Measurements from ENCODE around the gene SMIM38. TPM values are rescaled to one million over a fixed set of nuclear protein-coding genes. Genes with fewer than 3 reads are reported as not detected.

Gene SMIM38
- total and polyA plus RNA-seq, 9 of the 15 experiments (the other 6 are each of a cell fraction or from before 2014, with no cell fraction given), result 0.07 to 1.2 (median 0.21) TPM; not detected in 2

- TF ChIP-seq ZNF639 (CRISPR knock-in tag; conservative IDR thresholded peaks at IDR 0.05 in 1 of 2, IDR thresholded peaks at IDR 0.05 in 1 of 2), result no peak
- no peak for TF ChIP-seq BRF1 (IDR thresholded peaks at IDR 0.05; ENCODE audit: borderline replicate concordance, extremely low read depth, insufficient read length)
- TF ChIP-seq NCOA6 (IDR thresholded peaks at IDR 0.05), result no peak
- no peak for TF ChIP-seq TEAD1 (CRISPR knock-in tag; IDR thresholded peaks at IDR 0.05)
- no peak for TF ChIP-seq ZBTB1 (CRISPR knock-in tag; IDR thresholded peaks at IDR 0.05; ENCODE audit: borderline replicate concordance, low read depth)
- no peak for TF ChIP-seq ZNF707 (CRISPR knock-in tag; conservative IDR thresholded peaks at IDR 0.05)
- TF ChIP-seq JUN (IDR thresholded peaks at IDR 0.05; ENCODE audit: borderline replicate concordance, low read depth, low read length), result no peak
- no peak for TF ChIP-seq JUN (CRISPR knock-in tag; IDR thresholded peaks at IDR 0.05; ENCODE audit: borderline replicate concordance)
- peak; percentile 62 for TF ChIP-seq MEIS2 (IDR thresholded peaks at IDR 0.05; ENCODE audit: partially characterized antibody)
- TF ChIP-seq ZNF165 (CRISPR knock-in tag; IDR thresholded peaks at IDR 0.05; ENCODE audit: borderline replicate concordance), result no peak
- TF ChIP-seq KLF16 (IDR thresholded peaks at IDR 0.05), result peak; percentile 14; the same call in 1 of the 2 replicates
- no peak for TF ChIP-seq BRD4 (IDR thresholded peaks at IDR 0.05)
- TF ChIP-seq SREBF1 (IDR thresholded peaks at IDR 0.05; ENCODE audit: borderline replicate concordance, low read depth, low read length), result no peak
- TF ChIP-seq KHSRP (IDR thresholded peaks at IDR 0.05), result no peak
- TF ChIP-seq RNF2 (IDR thresholded peaks at IDR 0.05), result no peak
- no peak for TF ChIP-seq RFX5 (IDR thresholded peaks at IDR 0.05; ENCODE audit: low read depth, low read length)
- TF ChIP-seq CUX1 (CRISPR knock-in tag; IDR thresholded peaks at IDR 0.05), result no peak
- peak; percentile 72; the same call in 1 of the 2 replicates for TF ChIP-seq VEZF1 (CRISPR knock-in tag; IDR thresholded peaks at IDR 0.05)
Observed at GRCh38 chr11:69186316-69187260, 30.9 kb downstream of the SMIM38 start (continued).
